ENCODE measurements around the gene CASK.
"Not testable (repeated sequence)": the region's sequence is repeated elsewhere in the genome, so short reads cannot be mapped to it uniquely, and the experiment has no call there.

- TF ChIP-seq CTCF (conservative IDR thresholded peaks at IDR 0.05 in 1 of 2, IDR thresholded peaks at IDR 0.05 in 1 of 2; ENCODE audit: low read depth in 1 of 2, low read length in 2 of 2); EZH2 (IDR thresholded peaks at IDR 0.05; ENCODE audit: low read length, missing control alignments): not testable (repeated sequence)
Measured at GRCh38 chrX:41676361-41676760, 247.0 kb downstream of the CASK start.

Measured in fibroblast of lung (primary cell).